Measurements from ENCODE around the gene LAMA4. TPM values are rescaled to one million over a fixed set of nuclear protein-coding genes. Genes with fewer than 3 reads are reported as not detected.

Gene LAMA4
- total and polyA plus RNA-seq, 2 of the 13 experiments (the other 11 are each of a cell fraction or from before 2014, with no cell fraction given), result not detected

DNA sequence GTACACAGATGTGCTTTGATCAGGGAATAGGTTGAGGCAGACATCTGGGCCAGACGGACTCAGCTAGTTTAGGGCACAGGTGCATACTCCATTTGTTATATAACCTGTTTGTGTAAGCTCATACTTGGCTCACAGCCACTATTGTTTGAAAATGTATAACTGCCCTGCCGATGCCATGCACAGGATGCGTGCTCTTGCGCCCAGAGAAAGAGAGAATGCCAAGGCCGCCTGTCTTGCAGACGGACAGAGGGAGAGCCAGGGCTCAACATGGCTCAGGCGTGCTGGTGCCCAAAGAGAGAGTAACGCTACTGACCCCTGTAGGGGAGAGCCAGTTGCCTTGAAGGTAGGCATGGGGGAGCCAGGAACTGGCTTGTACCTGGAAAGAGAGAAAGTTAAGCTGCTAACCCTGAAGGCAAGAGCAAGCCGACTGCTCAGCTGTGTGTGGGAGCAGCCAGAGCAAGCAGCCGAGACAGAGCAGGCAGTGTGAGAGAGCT is 109.2 kb downstream of the LAMA4 start (continued):
- peak; percentile 63; the same call in 1 of the 2 replicates for TF ChIP-seq ZNF274 (CRISPR knock-in tag; IDR thresholded peaks at IDR 0.05)
- TF ChIP-seq PRMT3 (CRISPR knock-in tag; IDR thresholded peaks at IDR 0.05; ENCODE audit: borderline replicate concordance, low read depth), result no peak
- TF ChIP-seq ZNF720 (CRISPR knock-in tag; IDR thresholded peaks at IDR 0.05), result no peak
- no peak for TF ChIP-seq RELA (CRISPR knock-in tag; IDR thresholded peaks at IDR 0.05)
- TF ChIP-seq, protein P1, sequence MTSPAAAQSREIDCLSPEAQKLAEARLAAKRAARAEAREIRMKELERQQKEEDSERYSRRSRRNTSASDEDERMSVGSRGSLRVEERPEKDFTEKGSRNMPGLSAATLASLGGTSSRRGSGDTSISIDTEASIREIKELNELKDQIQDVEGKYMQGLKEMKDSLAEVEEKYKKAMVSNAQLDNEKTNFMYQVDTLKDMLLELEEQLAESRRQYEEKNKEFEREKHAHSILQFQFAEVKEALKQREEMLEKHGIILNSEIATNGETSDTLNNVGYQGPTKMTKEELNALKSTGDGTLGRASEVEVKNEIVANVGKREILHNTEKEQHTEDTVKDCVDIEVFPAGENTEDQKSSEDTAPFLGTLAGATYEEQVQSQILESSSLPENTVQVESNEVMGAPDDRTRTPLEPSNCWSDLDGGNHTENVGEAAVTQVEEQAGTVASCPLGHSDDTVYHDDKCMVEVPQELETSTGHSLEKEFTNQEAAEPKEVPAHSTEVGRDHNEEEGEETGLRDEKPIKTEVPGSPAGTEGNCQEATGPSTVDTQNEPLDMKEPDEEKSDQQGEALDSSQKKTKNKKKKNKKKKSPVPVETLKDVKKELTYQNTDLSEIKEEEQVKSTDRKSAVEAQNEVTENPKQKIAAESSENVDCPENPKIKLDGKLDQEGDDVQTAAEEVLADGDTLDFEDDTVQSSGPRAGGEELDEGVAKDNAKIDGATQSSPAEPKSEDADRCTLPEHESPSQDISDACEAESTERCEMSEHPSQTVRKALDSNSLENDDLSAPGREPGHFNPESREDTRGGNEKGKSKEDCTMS (CRISPR knock-in tag; conservative IDR thresholded peaks at IDR 0.05), result no peak
- TF ChIP-seq ZNF883 (CRISPR knock-in tag; IDR thresholded peaks at IDR 0.05; ENCODE audit: not compliant biosample characterization), result no peak
- TF ChIP-seq ARNTL (CRISPR knock-in tag; IDR thresholded peaks at IDR 0.05), result no peak
- TF ChIP-seq TRAFD1 (CRISPR knock-in tag; IDR thresholded peaks at IDR 0.05; ENCODE audit: borderline replicate concordance), result no peak
- TF ChIP-seq SIN3A (IDR thresholded peaks at IDR 0.05; ENCODE audit: borderline replicate concordance, low read depth, low read length), result no peak
- 0 out of 2 replicates have a peak, but pooled peaks have one; percentile 34 for TF ChIP-seq ZNF605 (CRISPR knock-in tag; IDR thresholded peaks at IDR 0.05)
- peak; percentile 38; the same call in 1 of the 2 replicates for TF ChIP-seq MYC (CRISPR knock-in tag; IDR thresholded peaks at IDR 0.05; ENCODE audit: borderline replicate concordance)
- no peak for TF ChIP-seq ZNF740 (CRISPR knock-in tag; IDR thresholded peaks at IDR 0.05)
- peak; percentile 26; the same call in 1 of the 2 replicates for TF ChIP-seq FOXA3 (CRISPR knock-in tag; IDR thresholded peaks at IDR 0.05)
- no peak for TF ChIP-seq HNRNPH1 (optimal IDR thresholded peaks at IDR 0.05; ENCODE audit: low read depth, low read length)
- no peak; the same call in 1 of the 2 replicates for TF ChIP-seq ZNF33B (CRISPR knock-in tag; IDR thresholded peaks at IDR 0.05)
- TF ChIP-seq NFE2 (CRISPR knock-in tag; IDR thresholded peaks at IDR 0.05), result no peak
- no peak for TF ChIP-seq ZNF331 (CRISPR knock-in tag; IDR thresholded peaks at IDR 0.05)
- TF ChIP-seq CERS6 (CRISPR knock-in tag; IDR thresholded peaks at IDR 0.05), result no peak
- no peak for TF ChIP-seq KLF9 (CRISPR knock-in tag; IDR thresholded peaks at IDR 0.05; ENCODE audit: low read depth)
- TF ChIP-seq MIER3 (CRISPR knock-in tag; IDR thresholded peaks at IDR 0.05; ENCODE audit: borderline replicate concordance), result no peak
- no peak for TF ChIP-seq ZSCAN21 (CRISPR knock-in tag; IDR thresholded peaks at IDR 0.05; ENCODE audit: borderline replicate concordance)
- no peak for TF ChIP-seq ATF3 (CRISPR knock-in tag; IDR thresholded peaks at IDR 0.05)
- no peak for TF ChIP-seq ZNF275 (CRISPR knock-in tag; IDR thresholded peaks at IDR 0.05; ENCODE audit: borderline replicate concordance)
- TF ChIP-seq ZNF598 (CRISPR knock-in tag; IDR thresholded peaks at IDR 0.05; ENCODE audit: borderline replicate concordance), result peak; percentile 59; the same call in 1 of the 2 replicates
- TF ChIP-seq TCF7L2 (IDR thresholded peaks at IDR 0.05; ENCODE audit: low read depth, low read length), result no peak
